ENCODE results near the gene NEDD4L. TPM values are rescaled to one million over a fixed set of nuclear protein-coding genes. Genes with fewer than 3 reads are reported as not detected.
A peak's percentile ranks its signal among the peaks of the same experiment; 100 is the strongest.

Gene NEDD4L
- total and polyA plus RNA-seq, 4 donors, result 40.2 to 308 (median 148) TPM

- no peak overlapping the region for H3K4me3 ChIP-seq
- H3K4me1 ChIP-seq (ENCODE audit: control insufficient read depth in 5 of 5, insufficient read depth in 5 of 5, low read length in 5 of 5), result peaks cover 3 to 20% (median 13%) of the 10 kb centered on the region in 5 donors
- ATAC-seq (ENCODE audit: insufficient read depth, low FRiP score) (peak; percentile 89), DNase-seq (peak; percentile 38 to 71 (median 66))
- TF ChIP-seq, protein P1, sequence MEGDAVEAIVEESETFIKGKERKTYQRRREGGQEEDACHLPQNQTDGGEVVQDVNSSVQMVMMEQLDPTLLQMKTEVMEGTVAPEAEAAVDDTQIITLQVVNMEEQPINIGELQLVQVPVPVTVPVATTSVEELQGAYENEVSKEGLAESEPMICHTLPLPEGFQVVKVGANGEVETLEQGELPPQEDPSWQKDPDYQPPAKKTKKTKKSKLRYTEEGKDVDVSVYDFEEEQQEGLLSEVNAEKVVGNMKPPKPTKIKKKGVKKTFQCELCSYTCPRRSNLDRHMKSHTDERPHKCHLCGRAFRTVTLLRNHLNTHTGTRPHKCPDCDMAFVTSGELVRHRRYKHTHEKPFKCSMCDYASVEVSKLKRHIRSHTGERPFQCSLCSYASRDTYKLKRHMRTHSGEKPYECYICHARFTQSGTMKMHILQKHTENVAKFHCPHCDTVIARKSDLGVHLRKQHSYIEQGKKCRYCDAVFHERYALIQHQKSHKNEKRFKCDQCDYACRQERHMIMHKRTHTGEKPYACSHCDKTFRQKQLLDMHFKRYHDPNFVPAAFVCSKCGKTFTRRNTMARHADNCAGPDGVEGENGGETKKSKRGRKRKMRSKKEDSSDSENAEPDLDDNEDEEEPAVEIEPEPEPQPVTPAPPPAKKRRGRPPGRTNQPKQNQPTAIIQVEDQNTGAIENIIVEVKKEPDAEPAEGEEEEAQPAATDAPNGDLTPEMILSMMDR (IDR thresholded peaks at IDR 0.05; ENCODE audit: control extremely low read depth, extremely low read depth), result no peak
- no peaks in the 10 kb centered on the region for H3K9me3 ChIP-seq (ENCODE audit: control insufficient read depth in 4 of 4, insufficient read depth in 3 of 4, low read length in 3 of 4)
- H3K36me3 ChIP-seq (ENCODE audit: control insufficient read depth in 4 of 4, insufficient read depth in 4 of 4, low read length in 4 of 4), result peaks cover 12 to 25% (median 14%) of the 10 kb centered on the region in 4 donors
- peak overlapping the region; percentile 4 to 92 for H3K27ac ChIP-seq (ENCODE audit: low read depth in 1 of 2, low read length in 1 of 2)
- WGBS, 2 donors, result 27 to 38% methylated on average over 8 of the region's 8 CpGs
- no peak overlapping the region for H3K9ac ChIP-seq (ENCODE audit: insufficient read depth in 1 of 2, low read length in 2 of 2)
- no peaks in the 10 kb centered on the region for H3K27me3 ChIP-seq (ENCODE audit: control insufficient read depth in 3 of 3, insufficient read depth in 3 of 3, low read length in 2 of 3)
These were observed 318.1 kb downstream of the NEDD4L start for GRCh38 chr18:58362027-58362575.

DNA sequence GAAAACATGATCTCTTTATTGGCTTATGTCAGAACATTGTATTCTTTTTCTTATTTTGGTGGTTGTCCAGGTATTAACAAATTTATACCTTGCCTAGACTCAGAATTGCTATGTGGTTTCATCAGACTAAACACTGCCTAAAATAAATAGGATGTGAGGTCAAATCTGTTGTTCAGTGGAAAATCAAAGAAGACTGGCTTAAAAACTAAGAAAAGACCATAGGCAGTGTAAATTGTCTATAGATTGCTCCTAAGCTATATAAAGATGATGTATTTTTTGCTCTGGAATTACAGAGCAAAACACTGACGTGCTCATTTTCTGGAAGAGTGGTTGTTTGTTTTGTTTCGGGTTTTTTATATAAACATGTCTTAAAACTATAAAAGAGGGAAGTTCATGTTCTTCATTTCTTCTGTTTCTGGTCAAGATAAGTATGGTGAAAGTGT is 318.8 kb downstream of the NEDD4L start:
- no peak overlapping the region for H3K4me3 ChIP-seq
- TF ChIP-seq, protein P1 (IDR thresholded peaks at IDR 0.05; ENCODE audit: control extremely low read depth, extremely low read depth), result no peak
- H3K9me3 ChIP-seq (ENCODE audit: control insufficient read depth in 4 of 4, insufficient read depth in 3 of 4, low read length in 3 of 4), result no peaks in the 10 kb centered on the region
- WGBS, 2 donors, result 69 to 73% methylated on average over 2 of the region's 2 CpGs
- ATAC-seq (ENCODE audit: insufficient read depth, low FRiP score) (no peak), DNase-seq (peak in 1 of 3 donors; percentile 31)
- peaks cover 3 to 20% (median 13%) of the 10 kb centered on the region in 5 donors for H3K4me1 ChIP-seq (ENCODE audit: control insufficient read depth in 5 of 5, insufficient read depth in 5 of 5, low read length in 5 of 5)
- H3K27ac ChIP-seq (ENCODE audit: low read depth in 1 of 2, low read length in 1 of 2), result no peak overlapping the region
- H3K36me3 ChIP-seq (ENCODE audit: control insufficient read depth in 4 of 4, insufficient read depth in 4 of 4, low read length in 4 of 4), result peaks cover 8 to 20% (median 12%) of the 10 kb centered on the region in 4 donors
- H3K27me3 ChIP-seq (ENCODE audit: control insufficient read depth in 3 of 3, insufficient read depth in 3 of 3, low read length in 2 of 3), result no peaks in the 10 kb centered on the region
- H3K9ac ChIP-seq (ENCODE audit: insufficient read depth in 1 of 2, low read length in 2 of 2), result no peak overlapping the region

DNA sequence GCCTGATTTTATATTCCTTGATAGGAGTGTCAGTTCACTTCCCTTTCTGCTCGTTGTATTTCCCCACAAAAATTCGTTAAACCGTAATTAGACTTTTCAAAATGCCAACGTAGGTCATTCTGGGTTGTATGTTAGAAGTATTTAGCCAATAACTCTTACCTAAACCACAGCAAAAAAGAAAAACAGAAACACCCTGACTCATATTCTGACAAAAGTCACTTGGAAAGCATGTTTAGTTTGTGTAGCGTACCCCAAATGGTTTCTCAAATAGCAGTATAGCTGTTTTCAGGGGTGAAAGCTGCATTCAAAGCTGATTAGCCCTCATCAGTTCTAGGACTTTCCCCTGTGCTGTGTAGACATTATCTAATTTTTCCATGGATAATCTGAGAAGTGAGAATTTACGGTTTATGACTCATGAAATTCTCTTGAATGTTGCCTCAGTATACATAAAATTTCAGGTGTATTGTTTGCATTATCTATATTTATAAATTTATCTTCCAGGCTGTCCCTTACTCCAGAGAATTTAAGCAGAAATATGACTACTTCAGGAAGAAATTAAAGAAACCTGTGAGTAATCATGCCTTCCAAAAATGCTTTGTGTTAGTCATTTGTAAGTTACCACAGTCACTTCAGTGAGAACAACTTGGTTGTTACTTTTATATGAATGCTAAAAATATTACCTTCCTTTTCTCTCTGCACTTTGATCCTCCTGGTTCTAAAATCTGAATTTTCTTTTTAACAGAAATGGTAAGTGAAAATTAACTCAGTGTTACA is 319.9 kb downstream of the NEDD4L start:
- no peak overlapping the region for H3K4me3 ChIP-seq
- peaks cover 3 to 20% (median 13%) of the 10 kb centered on the region in 5 donors for H3K4me1 ChIP-seq (ENCODE audit: control insufficient read depth in 5 of 5, insufficient read depth in 5 of 5, low read length in 5 of 5)
- peaks cover 5 to 21% (median 10%) of the 10 kb centered on the region in 4 donors for H3K36me3 ChIP-seq (ENCODE audit: control insufficient read depth in 4 of 4, insufficient read depth in 4 of 4, low read length in 4 of 4)
- no peaks in the 10 kb centered on the region for H3K9me3 ChIP-seq (ENCODE audit: control insufficient read depth in 4 of 4, insufficient read depth in 3 of 4, low read length in 3 of 4)
- DNase-seq, result no peak
- no peak overlapping the region for H3K27ac ChIP-seq (ENCODE audit: low read depth in 1 of 2, low read length in 1 of 2)
- H3K27me3 ChIP-seq (ENCODE audit: control insufficient read depth in 3 of 3, insufficient read depth in 3 of 3, low read length in 2 of 3), result no peaks in the 10 kb centered on the region
- TF ChIP-seq, protein P1 (IDR thresholded peaks at IDR 0.05; ENCODE audit: control extremely low read depth, extremely low read depth), result no peak
- 76 to 88% methylated on average over 6 of the region's 6 CpGs for WGBS, 2 donors
- H3K9ac ChIP-seq (ENCODE audit: insufficient read depth in 1 of 2, low read length in 2 of 2), result no peak overlapping the region
- ATAC-seq (ENCODE audit: insufficient read depth, low FRiP score), result no peak

All from lung (tissue), 12 donors.